NCI-H2196 (cell line): ENCODE results near the gene ZSWIM4.
"Not testable (repeated sequence)": the region's sequence is repeated elsewhere in the genome, so short reads cannot be mapped to it uniquely, and the experiment has no call there.

Source experiments
- DNase-seq: peaks from one replicate; lab custom pipeline; 2025; ENCODE audit not compliant: unreplicated experiment; lab: John Stamatoyannopoulos, UW

ZSWIM4 gene

GRCh38 chr19:13794757-13795589 lies at the start of gene ZSWIM4:
Gene ZSWIM4, plus strand, starts transcription at chr19:13795443. Its CDS starts 206 bp downstream, at chr19:13795649.
- DNase-seq, result peak; percentile 99

- no peak for DNase-seq
These were observed 48.2 kb upstream of the ZSWIM4 start for GRCh38 chr19:13747098-13747453.

GRCh38 chr19:13748169-13748828 lies 46.9 kb upstream of the ZSWIM4 start:
- DNase-seq, result no peak

GRCh38 chr19:13751436-13751835 lies 43.8 kb upstream of the ZSWIM4 start:
- no peak for DNase-seq

- not testable (repeated sequence) for DNase-seq
These were observed 41.6 kb upstream of the ZSWIM4 start for GRCh38 chr19:13753622-13754021.

GRCh38 chr19:13756210-13756609 lies 39.0 kb upstream of the ZSWIM4 start:
- DNase-seq, result no peak

GRCh38 chr19:13757805-13758772 lies 37.2 kb upstream of the ZSWIM4 start:
- DNase-seq, result no peak

GRCh38 chr19:13758795-13759194 lies 36.4 kb upstream of the ZSWIM4 start:
- DNase-seq, result no peak

- DNase-seq, result no peak
These were observed 33.8 kb upstream of the ZSWIM4 start for GRCh38 chr19:13761423-13761822.

GRCh38 chr19:13762635-13763235 lies 32.5 kb upstream of the ZSWIM4 start:
- DNase-seq, result no peak

GRCh38 chr19:13763265-13763664 lies 32.0 kb upstream of the ZSWIM4 start:
- no peak for DNase-seq

- peak; percentile 26 for DNase-seq
These were observed 31.0 kb upstream of the ZSWIM4 start, which contains the start of gene MRI1 for GRCh38 chr19:13764101-13764807. Gene MRI1, plus strand, starts transcription at chr19:13764522. Its CDS starts 67 bp downstream, at chr19:13764589.

- no peak for DNase-seq
These were observed 30.3 kb upstream of the ZSWIM4 start for GRCh38 chr19:13764821-13765394.

GRCh38 chr19:13765395-13766094 lies 29.7 kb upstream of the ZSWIM4 start:
- no peak for DNase-seq

GRCh38 chr19:13766095-13766481 lies 29.2 kb upstream of the ZSWIM4 start:
- DNase-seq, result no peak

GRCh38 chr19:13768510-13768909 lies 26.7 kb upstream of the ZSWIM4 start:
- DNase-seq, result no peak

- DNase-seq, result no peak
These were observed 25.1 kb upstream of the ZSWIM4 start for GRCh38 chr19:13770013-13770635.
